COR-L47 (cell line): Measurements from ENCODE around the gene SPON2.

Experiments used
- DNase-seq: peaks from one replicate; lab custom pipeline; 2025; lab: John Stamatoyannopoulos, UW

Gene SPON2

GRCh38 chr4:1208970-1209704 lies 36.8 kb upstream of the SPON2 start:
- DNase-seq: no peak

- DNase-seq: no peak
Observed at GRCh38 chr4:1208266-1208961, 36.0 kb upstream of the SPON2 start.

- DNase-seq: no peak
Observed at GRCh38 chr4:1207603-1208265, 35.4 kb upstream of the SPON2 start.

- no peak for DNase-seq
Observed at GRCh38 chr4:1207157-1207470, 34.7 kb upstream of the SPON2 start.

GRCh38 chr4:1206299-1207156 lies 34.1 kb upstream of the SPON2 start:
- no peak for DNase-seq

- DNase-seq: no peak
Observed at GRCh38 chr4:1205586-1206298, 33.4 kb upstream of the SPON2 start.

GRCh38 chr4:1204828-1205585 lies 32.6 kb upstream of the SPON2 start:
- no peak for DNase-seq

GRCh38 chr4:1204286-1204827 lies 32.0 kb upstream of the SPON2 start:
- no peak for DNase-seq

- no peak for DNase-seq
Observed at GRCh38 chr4:1203026-1203616, 30.7 kb upstream of the SPON2 start.

GRCh38 chr4:1202526-1203011 lies 30.2 kb upstream of the SPON2 start:
- DNase-seq: no peak

GRCh38 chr4:1201851-1202525 lies 29.6 kb upstream of the SPON2 start:
- no peak for DNase-seq

- DNase-seq: no peak
Observed at GRCh38 chr4:1200425-1201035, 28.1 kb upstream of the SPON2 start.

GRCh38 chr4:1199556-1200331 lies 27.4 kb upstream of the SPON2 start:
- DNase-seq: no peak

GRCh38 chr4:1198098-1198844 lies 25.9 kb upstream of the SPON2 start:
- DNase-seq: no peak

- DNase-seq: no peak
Observed at GRCh38 chr4:1196421-1197183, 24.2 kb upstream of the SPON2 start.

- no peak for DNase-seq
Observed at GRCh38 chr4:1195891-1196401, 23.6 kb upstream of the SPON2 start.
